B cell (primary cell): ENCODE results near the gene KCNJ16. TPM values are rescaled to one million over a fixed set of nuclear protein-coding genes. Genes with fewer than 3 reads are reported as not detected.

Experiments
- ATAC-seq: fragments of 200-7000 bp; cut with Tn5 transposase; one replicate; pipeline ENCODE4 v1.10.0; 2021; ENCODE audit warnings: low read depth, mild to moderate bottlenecking, moderate number of reproducible peaks, moderate library complexity
- CTCF ChIA-PET: fragments of 350-600 bp; sonication (Branson Sonifier 250); formaldehyde crosslinking; loops from one replicate; lab custom pipeline; 2021; ENCODE audit warnings: antibody characterized with exemption, inconsistent platforms; lab: Charles Lee
- POLR2A ChIA-PET: fragments of 350-600 bp; sonication (Branson Sonifier 250); formaldehyde crosslinking; loops from one replicate; lab custom pipeline; 2021; ENCODE audit warnings: antibody characterized with exemption; lab: Charles Lee
- DNase-seq: peaks from one replicate; pipeline ENCODE4 v3.0.0; 2013
- H2AFZ ChIP-seq: 2 replicates; pipeline ENCODE4 v1.6.1; 2012; ENCODE audit warnings: mild to moderate bottlenecking, low read depth, low read length; ENCODE audit not compliant: insufficient read depth, poor library complexity, severe bottlenecking
- H3K27ac ChIP-seq, 2 donors: 1 replicate in 1 of 2; 2 replicates in 1 of 2; pipeline ENCODE4 v1.5.1; 2012 to 2013; ENCODE audit warnings: low read length in 2 of 2, mild to moderate bottlenecking in 2 of 2, moderate library complexity in 1 of 2
- H3K27me3 ChIP-seq, 4 experiments: fragments of 200-600 bp in 1 of 4; sonication (generic) in 1 of 4; replicated peaks in 1 of 4; 1 replicate in 2 of 4; 2 replicates in 2 of 4; pipeline versions ENCODE4 v1.6.1 to v1.7.0; 2013 to 2016; ENCODE audit warnings: low read length in 3 of 4, mild to moderate bottlenecking in 2 of 4, mixed read lengths in 1 of 4, moderate library complexity in 1 of 4; ENCODE audit not compliant: insufficient read depth in 4 of 4, control insufficient read depth in 3 of 4; ENCODE audit errors: control extremely low read depth in 1 of 4
- H3K36me3 ChIP-seq, 2 experiments: replicated peaks in 1 of 2; 1 replicate in 1 of 2; 2 replicates in 1 of 2; pipeline versions ENCODE4 v1.6.1 to v1.7.1; 2013; ENCODE audit warnings: low read length in 1 of 2; ENCODE audit not compliant: insufficient read depth in 2 of 2, control insufficient read depth in 1 of 2; ENCODE audit errors: control extremely low read depth in 1 of 2, extremely low read depth in 1 of 2
- H3K4me1 ChIP-seq, 2 donors: fragments of 200-600 bp in 1 of 2; sonication (generic) in 1 of 2; 1 replicate in 1 of 2; 2 replicates in 1 of 2; pipeline versions ENCODE4 v1.5.1 to v1.6.1; 2013 to 2017; ENCODE audit warnings: low read length in 2 of 2; ENCODE audit not compliant: control insufficient read depth in 2 of 2, insufficient read depth in 2 of 2
- H3K4me2 ChIP-seq: replicated peaks from 2 replicates; pipeline ENCODE3; 2012; ENCODE audit warnings: mild to moderate bottlenecking, low read depth, low read length; ENCODE audit not compliant: poor library complexity, severe bottlenecking
- H3K4me3 ChIP-seq, 5 experiments: fragments of 200-600 bp in 1 of 5; sonication (generic) in 1 of 5; 1 replicate in 3 of 5; 2 replicates in 2 of 5; pipeline versions ENCODE4 v1.5.1 to v1.7.0; 2011 to 2016; ENCODE audit warnings: low read length in 4 of 5, mild to moderate bottlenecking in 4 of 5, low read depth in 2 of 5, control low read depth in 1 of 5, moderate library complexity in 1 of 5; ENCODE audit not compliant: insufficient read depth in 1 of 5; ENCODE audit errors: control extremely low read depth in 1 of 5, extremely low read depth in 1 of 5
- H3K79me2 ChIP-seq: fragments of 200-600 bp; sonication (generic); one replicate; pipeline ENCODE4 v1.6.0; 2016; ENCODE audit warnings: low read length; ENCODE audit not compliant: control insufficient read depth, insufficient read depth
- H3K9ac ChIP-seq: fragments of 200-600 bp; sonication (generic); 2 replicates; pipeline ENCODE4 v1.6.1; 2017; ENCODE audit warnings: mild to moderate bottlenecking, low read length, moderate library complexity
- H3K9me3 ChIP-seq, 3 donors: one replicate each; pipeline versions ENCODE4 v1.6.1 to v1.7.1; 2013; ENCODE audit warnings: low read length in 2 of 3; ENCODE audit not compliant: control insufficient read depth in 2 of 3, insufficient read depth in 1 of 3; ENCODE audit errors: control extremely low read depth in 1 of 3
- H4K20me1 ChIP-seq: 2 replicates; pipeline ENCODE4 v1.6.0; 2012; ENCODE audit warnings: mild to moderate bottlenecking, low read length; ENCODE audit not compliant: insufficient read depth, control insufficient read depth, poor library complexity, severe bottlenecking
- H3K27ac Mint-ChIP-seq: one replicate; pipeline ENCODE4 v1.8.0; 2021; ENCODE audit warnings: mixed read lengths
- H3K27me3 Mint-ChIP-seq: one replicate; pipeline ENCODE4 v1.8.0; 2021; ENCODE audit warnings: mixed read lengths
- H3K4me1 Mint-ChIP-seq: one replicate; pipeline ENCODE4 v1.8.0; 2021; ENCODE audit warnings: mixed read lengths
- H3K4me3 Mint-ChIP-seq: one replicate; pipeline ENCODE4 v1.8.0; 2021; ENCODE audit warnings: mixed read lengths
- H3K9me3 Mint-ChIP-seq: one replicate; pipeline ENCODE4 v1.8.0; 2022; ENCODE audit warnings: mixed read lengths; ENCODE audit not compliant: insufficient read depth
- CTCF ChIP-seq: fragments of 200-600 bp; IDR thresholded peaks from one replicate; pipeline ENCODE4 v1.8.0; 2022; ENCODE audit warnings: antibody characterized with exemption, mild to moderate bottlenecking
- EZH2 ChIP-seq: IDR thresholded peaks from 2 replicates; pipeline ENCODE4 v1.6.1; 2012; ENCODE audit warnings: borderline replicate concordance, low read depth, mild to moderate bottlenecking, moderate library complexity, low read length; ENCODE audit not compliant: insufficient read depth, poor library complexity, severe bottlenecking
- WGBS: methylation state at CpG from one replicate; pipeline ENCODE4 v1.1.5; 2013; ENCODE audit warnings: missing lambda C conversion rate; ENCODE audit not compliant: insufficient coverage; 5-methylcytosine and 5-hydroxymethylcytosine counted together
- intact Hi-C: fragments of 100-400 bp; cut with micrococcal nuclease; formaldehyde crosslinking; loops from one replicate; pipeline ENCODE4 v1.10.0; 2022
- polyA plus RNA-seq: library from polyadenylated mRNA; depleted of rRNA; stranded (reverse); fragments of >200 nt; gene quantifications from 2 replicates; pipeline ENCODE4 v1.2.3, GENCODE V29; 2012
- total RNA-seq, 2 donors: library from RNA; stranded (reverse); fragments of 120-200 nt in 1 of 2; gene quantifications; 1 replicate in 1 of 2; 2 replicates in 1 of 2; pipeline versions ENCODE4 v1.2.3 to v1.2.4, GENCODE V29; 2013 to 2022

KCNJ16 gene
- total and polyA plus RNA-seq, 2 donors (not counting 1 experiment from before 2014, with no cell fraction given) = not detected

DNA sequence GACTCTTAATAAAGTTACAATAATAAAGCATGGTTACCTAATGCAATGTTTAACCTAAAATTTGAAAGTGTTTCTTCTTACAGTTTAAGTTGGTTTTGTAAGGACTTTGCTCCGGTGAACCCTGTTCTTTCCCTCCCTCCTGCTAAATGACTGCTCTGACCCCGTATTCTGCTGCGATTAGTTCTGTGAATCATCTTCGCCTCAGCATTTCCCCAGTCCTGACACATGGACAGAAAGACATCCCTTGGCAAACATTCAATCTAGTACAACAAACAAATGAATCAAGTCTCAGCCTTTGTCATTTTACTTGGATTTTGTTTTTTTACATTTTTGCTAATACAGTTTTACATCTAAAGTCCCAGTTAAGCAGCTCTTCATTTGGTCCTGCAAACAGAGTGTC, 109.7 kb downstream of the KCNJ16 start:
- H3K9me3 ChIP-seq = no peaks in the 10 kb centered on the region
- no peak for TF ChIP-seq EZH2
- TF ChIP-seq CTCF = no peak
- H3K27ac Mint-ChIP-seq = no peak overlapping the region
- no peaks in the 10 kb centered on the region for H3K4me1 Mint-ChIP-seq
- DNase-seq (no peak), ATAC-seq (no peak)
- no peak overlapping the region for H3K4me2 ChIP-seq
- no peak overlapping the region for H3K4me3 Mint-ChIP-seq
- WGBS = 100% methylated on average over 3 of the region's 4 CpGs
- intact Hi-C loops = no loop called here
- H3K79me2 ChIP-seq = no peaks in the 10 kb centered on the region
- POLR2A ChIA-PET = no interaction called here
- H3K4me3 ChIP-seq = no peak overlapping the region
- H4K20me1 ChIP-seq = no peaks in the 10 kb centered on the region
- H3K9ac ChIP-seq = no peak overlapping the region
- H3K4me1 ChIP-seq = no peaks in the 10 kb centered on the region
- CTCF ChIA-PET = no interaction called here
- H3K27me3 ChIP-seq = no peaks in the 10 kb centered on the region
- H3K9me3 Mint-ChIP-seq = no peaks in the 10 kb centered on the region
- H2AFZ ChIP-seq = no peak overlapping the region
- H3K36me3 ChIP-seq = no peaks in the 10 kb centered on the region
- H3K27me3 Mint-ChIP-seq = no peaks in the 10 kb centered on the region
- no peak overlapping the region for H3K27ac ChIP-seq

Other genes starting within 250 kb of the KCNJ16 start
- gene KCNJ2, start 94.3 kb downstream of the KCNJ16 start, total RNA-seq = not detected in 2 replicates
- not detected in 2 replicates for gene KCNJ2, start 94.3 kb downstream of the KCNJ16 start, polyA plus RNA-seq